Type B pancreatic cell (in vitro differentiated cells): ENCODE results near the gene SLC9B2. TPM values are rescaled to one million over a fixed set of nuclear protein-coding genes. Genes with fewer than 3 reads are reported as not detected.

Experiments
- DNase-seq: peaks from one replicate; pipeline ENCODE4 v3.0.0; 2021; ENCODE audit warnings: mixed read lengths; ENCODE audit not compliant: unreplicated experiment; ENCODE audit errors: extremely low spot score
- H3K27ac Mint-ChIP-seq: 2 replicates; pipeline ENCODE4 v1.8.0; 2021; ENCODE audit warnings: mild to moderate bottlenecking, mixed read lengths
- H3K27me3 Mint-ChIP-seq: 2 replicates; pipeline ENCODE4 v1.8.0; 2021; ENCODE audit warnings: mixed read lengths
- H3K36me3 Mint-ChIP-seq: 2 replicates; pipeline ENCODE4 v1.8.0; 2021; ENCODE audit warnings: mixed read lengths
- H3K4me1 Mint-ChIP-seq: one replicate; pipeline ENCODE4 v1.8.0; 2021; ENCODE audit warnings: mixed read lengths; ENCODE audit not compliant: unreplicated experiment
- H3K4me3 Mint-ChIP-seq: 2 replicates; pipeline ENCODE4 v1.8.0; 2021; ENCODE audit warnings: mild to moderate bottlenecking, mixed read lengths
- H3K9me3 Mint-ChIP-seq: 2 replicates; pipeline ENCODE4 v1.8.0; 2021; ENCODE audit warnings: mixed read lengths
- CTCF ChIP-seq: fragments of 200-600 bp; sonication (generic); conservative IDR thresholded peaks from 2 replicates; pipeline ENCODE4 v1.5.0; 2021; ENCODE audit warnings: antibody characterized with exemption, mild to moderate bottlenecking
- long read RNA-seq: library from polyadenylated mRNA; unstranded; transcript quantifications from one replicate; pipeline ENCODE4 v2.0.0, GENCODE V29; 2020
- total RNA-seq: library from RNA; stranded (reverse); gene quantifications from 2 replicates; pipeline ENCODE4 v1.2.1, GENCODE V29; 2021; ENCODE audit warnings: low replicate concordance

SLC9B2 gene
- total RNA-seq: 4.0 and 12.9 TPM in 2 replicates
- long read RNA-seq, transcript SLC9B2-202 (12 exons, 3,126 nt): major isoform, 5 of 11 reads
- long read RNA-seq, partial matches to known transcripts: 1 of 11 reads
- long read RNA-seq, other reads (novel, unspliced or antisense): 3 of 11 reads

- Mint-ChIP-seq H3K9me3 (no peaks in the 10 kb centered on the region), H3K4me1 (peaks cover 5% of the 10 kb centered on the region), H3K36me3 (peaks cover 14% of the 10 kb centered on the region), H3K27ac (peak within 1 kb of the TSS; percentile 90), H3K4me3 (peak within 1 kb of the TSS; percentile 94), H3K27me3 (peaks cover 9% of the 10 kb centered on the region)
- no peak for DNase-seq
- no peak for TF ChIP-seq CTCF
Observed at GRCh38 chr4:103076747-103077347, at the start of gene SLC9B2. SLC9B2 (minus strand) TSS chr4:103076761; CDS start chr4:103067550, 9,211 bp downstream.

GRCh38 chr4:103126126-103126525 is 49.6 kb upstream of the SLC9B2 start:
- H3K4me3 Mint-ChIP-seq: no peak overlapping the region
- peaks cover 32% of the 10 kb centered on the region for H3K36me3 Mint-ChIP-seq
- H3K27ac Mint-ChIP-seq: no peak overlapping the region
- DNase-seq: no peak
- H3K9me3 Mint-ChIP-seq: peaks cover 10% of the 10 kb centered on the region
- H3K4me1 Mint-ChIP-seq: no peaks in the 10 kb centered on the region
- TF ChIP-seq CTCF: no peak
- no peaks in the 10 kb centered on the region for H3K27me3 Mint-ChIP-seq

- TF ChIP-seq CTCF: no peak
- H3K27me3 Mint-ChIP-seq: no peaks in the 10 kb centered on the region
- no peaks in the 10 kb centered on the region for H3K4me1 Mint-ChIP-seq
- no peak overlapping the region for H3K4me3 Mint-ChIP-seq
- peaks cover 11% of the 10 kb centered on the region for H3K36me3 Mint-ChIP-seq
- H3K9me3 Mint-ChIP-seq: no peaks in the 10 kb centered on the region
- no peak for DNase-seq
- no peak overlapping the region for H3K27ac Mint-ChIP-seq
Observed at GRCh38 chr4:103123114-103123513, 46.6 kb upstream of the SLC9B2 start.

GRCh38 chr4:103118166-103118565 is 41.6 kb upstream of the SLC9B2 start:
- TF ChIP-seq CTCF: no peak
- no peak for DNase-seq
- Mint-ChIP-seq H3K36me3 (peaks cover 4% of the 10 kb centered on the region), H3K27me3 (no peaks in the 10 kb centered on the region), H3K27ac (no peak overlapping the region), H3K4me1 (no peaks in the 10 kb centered on the region), H3K9me3 (no peaks in the 10 kb centered on the region), H3K4me3 (no peak overlapping the region)

GRCh38 chr4:103111598-103111997 is 35.0 kb upstream of the SLC9B2 start:
- Mint-ChIP-seq H3K4me3 (no peak overlapping the region), H3K27ac (no peak overlapping the region), H3K9me3 (no peaks in the 10 kb centered on the region), H3K4me1 (no peaks in the 10 kb centered on the region), H3K36me3 (peaks cover 6% of the 10 kb centered on the region), H3K27me3 (no peaks in the 10 kb centered on the region)
- no peak for DNase-seq
- TF ChIP-seq CTCF: no peak
